ENCODE results near the gene FANCB. TPM values are rescaled to one million over a fixed set of nuclear protein-coding genes. Genes with fewer than 3 reads are reported as not detected.

Gene FANCB
- total and polyA plus RNA-seq, 2 donors (not counting 3 experiments of a cell fraction or from before 2014, with no cell fraction given): 1.3 to 6.6 TPM

DNA sequence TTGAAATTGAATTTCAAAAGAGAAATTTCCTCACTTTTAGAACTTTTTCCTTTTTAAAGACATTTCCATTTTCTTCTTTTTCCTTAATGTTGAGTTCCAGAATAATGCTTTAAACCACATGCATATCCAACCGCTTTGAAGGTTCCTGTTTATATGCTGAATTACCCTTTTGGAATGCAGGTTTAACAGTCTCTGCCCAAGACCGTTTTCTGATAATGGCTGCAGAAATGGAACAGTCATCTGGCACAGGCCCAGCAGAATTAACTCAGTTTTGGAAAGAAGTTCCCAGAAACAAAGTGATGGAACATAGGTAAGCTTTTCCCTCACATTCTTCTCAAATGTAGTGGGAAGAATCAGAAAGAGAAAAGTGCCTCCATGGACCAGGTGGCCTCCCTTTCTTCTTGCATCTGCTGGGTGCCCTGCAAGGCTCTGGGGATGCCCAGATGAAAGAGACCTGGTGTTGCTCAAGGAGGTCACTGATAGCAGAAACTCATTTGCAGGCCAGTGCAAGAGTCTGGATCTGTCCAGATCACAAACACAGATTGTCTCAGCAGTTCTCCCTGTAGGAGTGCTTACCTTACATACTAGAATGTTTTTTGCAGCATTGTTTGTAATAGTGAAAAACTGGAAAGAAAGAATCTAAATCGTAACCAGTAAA lies 43.3 kb upstream of the FANCB start:
- H2AFZ ChIP-seq (ENCODE audit: low read depth, low read length): no peak overlapping the region
- ChIA-PET CTCF (no interaction called here), POLR2A (no interaction called here)
- H3K4me1 ChIP-seq (ENCODE audit: control insufficient read depth, extremely low read depth, insufficient read depth, low read length): peaks cover 6% of the 10 kb centered on the region
- no peaks in the 10 kb centered on the region for H3K9me1 ChIP-seq (replicated peaks; ENCODE audit: control insufficient read depth, extremely low read depth, insufficient read depth, low read length)
- TF ChIP-seq EZH2 (IDR thresholded peaks at IDR 0.05; ENCODE audit: borderline replicate concordance, low read depth, low read length, severe bottlenecking): no peak
- TF ChIP-seq GATA2 (IDR thresholded peaks at IDR 0.05; ENCODE audit: insufficient read depth, insufficient read length, low read depth, low read length): no peak
- TF ChIP-seq, protein P1, sequence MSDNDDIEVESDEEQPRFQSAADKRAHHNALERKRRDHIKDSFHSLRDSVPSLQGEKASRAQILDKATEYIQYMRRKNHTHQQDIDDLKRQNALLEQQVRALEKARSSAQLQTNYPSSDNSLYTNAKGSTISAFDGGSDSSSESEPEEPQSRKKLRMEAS (IDR thresholded peaks at IDR 0.05; ENCODE audit: insufficient read depth, insufficient read length): no peak
- no peak for TF ChIP-seq POLR2AphosphoS5 (IDR thresholded peaks at IDR 0.05; ENCODE audit: insufficient read depth, low read depth, low read length)
- no peak for TF ChIP-seq JUN (IDR thresholded peaks at IDR 0.05; ENCODE audit: borderline replicate concordance, insufficient read depth, insufficient read length, low read depth)
- TF ChIP-seq FOS (IDR thresholded peaks at IDR 0.05; ENCODE audit: borderline replicate concordance, insufficient read depth, low read length): no peak
- no peak for TF ChIP-seq POLR2A (IDR thresholded peaks at IDR 0.05; ENCODE audit: low read depth, low read length)
- TF ChIP-seq MYC (IDR thresholded peaks at IDR 0.05; ENCODE audit: low read depth, low read length): no peak
- TF ChIP-seq, protein P2, sequence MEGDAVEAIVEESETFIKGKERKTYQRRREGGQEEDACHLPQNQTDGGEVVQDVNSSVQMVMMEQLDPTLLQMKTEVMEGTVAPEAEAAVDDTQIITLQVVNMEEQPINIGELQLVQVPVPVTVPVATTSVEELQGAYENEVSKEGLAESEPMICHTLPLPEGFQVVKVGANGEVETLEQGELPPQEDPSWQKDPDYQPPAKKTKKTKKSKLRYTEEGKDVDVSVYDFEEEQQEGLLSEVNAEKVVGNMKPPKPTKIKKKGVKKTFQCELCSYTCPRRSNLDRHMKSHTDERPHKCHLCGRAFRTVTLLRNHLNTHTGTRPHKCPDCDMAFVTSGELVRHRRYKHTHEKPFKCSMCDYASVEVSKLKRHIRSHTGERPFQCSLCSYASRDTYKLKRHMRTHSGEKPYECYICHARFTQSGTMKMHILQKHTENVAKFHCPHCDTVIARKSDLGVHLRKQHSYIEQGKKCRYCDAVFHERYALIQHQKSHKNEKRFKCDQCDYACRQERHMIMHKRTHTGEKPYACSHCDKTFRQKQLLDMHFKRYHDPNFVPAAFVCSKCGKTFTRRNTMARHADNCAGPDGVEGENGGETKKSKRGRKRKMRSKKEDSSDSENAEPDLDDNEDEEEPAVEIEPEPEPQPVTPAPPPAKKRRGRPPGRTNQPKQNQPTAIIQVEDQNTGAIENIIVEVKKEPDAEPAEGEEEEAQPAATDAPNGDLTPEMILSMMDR (IDR thresholded peaks at IDR 0.05; ENCODE audit: extremely low read depth in 1 of 2, insufficient read depth in 1 of 2, low read depth in 1 of 2, low read length in 2 of 2): no peak
- H3K4me2 ChIP-seq (ENCODE audit: insufficient read depth, low read length): no peak overlapping the region
- peak; percentile 78 for FAIRE-seq
- no peaks in the 10 kb centered on the region for H3K79me2 ChIP-seq (ENCODE audit: control insufficient read depth, insufficient read depth, low read length)
- no peak overlapping the region for H3K9ac ChIP-seq (replicated peaks; ENCODE audit: extremely low read depth, insufficient read depth, low read length)
- dilution Hi-C loops (cut with MboI; ENCODE audit: extremely low pct_ligation_motif_present, low sequenced_read_pairs): no loop called here
- H3K9me3 ChIP-seq (replicated peaks; ENCODE audit: control insufficient read depth, insufficient read depth, low read length): no peaks in the 10 kb centered on the region
- H3K27ac ChIP-seq (ENCODE audit: insufficient read depth, low read depth, low read length): no peak overlapping the region
- peak; percentile 17 for DNase-seq (ENCODE audit: low read depth, low spot score)
- no peaks in the 10 kb centered on the region for H3K27me3 ChIP-seq (ENCODE audit: control insufficient read depth in 2 of 2, insufficient read depth in 2 of 2, low read length in 2 of 2)
- no peaks in the 10 kb centered on the region for H4K20me1 ChIP-seq (replicated peaks; ENCODE audit: control insufficient read depth, extremely low read depth, insufficient read depth, low read length)
- no TSS peak for BruUV-seq (replicated peaks)
- intact Hi-C loops (cut with micrococcal nuclease): no loop called here
- peaks cover 3% of the 10 kb centered on the region in 2 experiments for H3K36me3 ChIP-seq (ENCODE audit: control insufficient read depth in 2 of 2, extremely low read depth in 1 of 2, insufficient read depth in 2 of 2, low read length in 2 of 2)
- H3K4me3 ChIP-seq (replicated peaks in 1 of 3; ENCODE audit: insufficient read depth in 1 of 3, low read depth in 1 of 3, low read length in 3 of 3): no peak overlapping the region
